IMR-90 (cell line): Measurements from ENCODE around the gene ZNF598. TPM values are rescaled to one million over a fixed set of nuclear protein-coding genes. Genes with fewer than 3 reads are reported as not detected.
A peak's percentile ranks its signal among the peaks of the same experiment; 100 is the strongest.

ENCODE experiments used
- ATAC-seq: fragments of 200-7000 bp; cut with Tn5 transposase; 2 replicates; pipeline ENCODE4 v1.9.1; 2020; ENCODE audit warnings: low read depth, mild to moderate bottlenecking, moderate library complexity
- BruUV-seq: library from RNA; stranded (reverse); fragments of 400-500 nt; replicated peaks from 2 replicates; lab custom pipeline; 2021; lab: Mats Ljungman, UMichigan
- CTCF ChIA-PET: fragments of 300-600 bp; formaldehyde crosslinking; extraction: SDS; loops from one replicate; lab custom pipeline; 2021; ENCODE audit warnings: antibody characterized with exemption; lab: Yijun Ruan, JAX
- POLR2A ChIA-PET: fragments of 300-600 bp; sonication (Branson Sonifier 250); formaldehyde crosslinking; loops from one replicate; lab custom pipeline; 2022; ENCODE audit warnings: antibody characterized with exemption; ENCODE audit not compliant: unreplicated experiment; lab: Charles Lee
- DNase-seq: peaks from one replicate; pipeline ENCODE4 v3.0.0; 2013
- H2AFZ ChIP-seq: replicated peaks from 2 replicates; pipeline ENCODE3; 2013; ENCODE audit warnings: low read length, mild to moderate bottlenecking; ENCODE audit not compliant: poor library complexity
- H2AK5ac ChIP-seq: 2 replicates; pipeline ENCODE4 v1.6.1; 2013; ENCODE audit warnings: low read depth, low read length, inconsistent platforms
- H2AK9ac ChIP-seq: replicated peaks from 2 replicates; pipeline ENCODE3; 2013; ENCODE audit warnings: mild to moderate bottlenecking, low read depth, low read length, moderate library complexity; ENCODE audit not compliant: poor library complexity
- H2BK120ac ChIP-seq: 2 replicates; pipeline ENCODE4 v1.6.1; 2013; ENCODE audit warnings: low read depth, low read length, inconsistent platforms
- H2BK15ac ChIP-seq: 3 replicates; pipeline ENCODE4 v1.6.1; 2013; ENCODE audit warnings: low read depth, low read length, inconsistent platforms
- H2BK20ac ChIP-seq: 2 replicates; pipeline ENCODE4 v1.6.1; 2013; ENCODE audit warnings: low read depth, mild to moderate bottlenecking, inconsistent platforms, low read length, moderate library complexity
- H2BK5ac ChIP-seq: 2 replicates; pipeline ENCODE4 v1.6.1; 2013; ENCODE audit warnings: mild to moderate bottlenecking, low read depth, low read length, inconsistent platforms; ENCODE audit not compliant: poor library complexity, severe bottlenecking
- H3K14ac ChIP-seq: replicated peaks from 2 replicates; pipeline ENCODE4 v1.6.1; 2013; ENCODE audit warnings: low read depth, low read length, inconsistent platforms
- H3K18ac ChIP-seq: 2 replicates; pipeline ENCODE4 v1.6.1; 2013; ENCODE audit warnings: low read depth, low read length, control low read depth
- H3K23ac ChIP-seq: 2 replicates; pipeline ENCODE4 v1.6.1; 2013; ENCODE audit warnings: low read depth, low read length, inconsistent platforms
- H3K27ac ChIP-seq: 2 replicates; pipeline ENCODE4 v1.5.1; 2013; ENCODE audit warnings: mild to moderate bottlenecking, control low read depth, low read length; ENCODE audit not compliant: insufficient read depth
- H3K27me3 ChIP-seq: 2 replicates; pipeline ENCODE4 v1.6.1; 2013; ENCODE audit warnings: low read length; ENCODE audit not compliant: control insufficient read depth, insufficient read depth
- H3K36me3 ChIP-seq: 2 replicates; pipeline ENCODE4 v1.6.1; 2013; ENCODE audit warnings: low read length, mixed read lengths; ENCODE audit not compliant: control insufficient read depth, insufficient read depth
- H3K4ac ChIP-seq: 2 replicates; pipeline ENCODE4 v1.6.1; 2013; ENCODE audit warnings: low read depth, low read length, inconsistent platforms
- H3K4me1 ChIP-seq: 2 replicates; pipeline ENCODE4 v1.6.1; 2013; ENCODE audit warnings: low read length, mixed read lengths; ENCODE audit not compliant: control insufficient read depth, insufficient read depth
- H3K4me2 ChIP-seq: 2 replicates; pipeline ENCODE4 v1.6.1; 2013; ENCODE audit warnings: low read depth, mild to moderate bottlenecking, control low read depth, low read length, moderate library complexity
- H3K4me3 ChIP-seq: 2 replicates; pipeline ENCODE4 v1.5.1; 2013; ENCODE audit warnings: low read depth, mild to moderate bottlenecking, control low read depth, low read length, moderate library complexity; ENCODE audit not compliant: insufficient read depth
- H3K56ac ChIP-seq: 2 replicates; pipeline ENCODE4 v1.6.1; 2013; ENCODE audit warnings: low read length, inconsistent platforms; ENCODE audit not compliant: insufficient read depth; ENCODE audit errors: extremely low read depth
- H3K79me1 ChIP-seq, 2 experiments: 2 replicates each; pipeline ENCODE4 v1.6.1; 2013; ENCODE audit warnings: low read length in 2 of 2, inconsistent platforms in 1 of 2, low read depth in 1 of 2
- H3K9ac ChIP-seq: 2 replicates; pipeline ENCODE4 v1.6.1; 2013; ENCODE audit warnings: low read depth, low read length, control low read depth
- H3K9me1 ChIP-seq: 2 replicates; pipeline ENCODE4 v1.6.1; 2013; ENCODE audit warnings: low read length, inconsistent platforms; ENCODE audit not compliant: insufficient read depth
- H3K9me3 ChIP-seq: 2 replicates; pipeline ENCODE4 v1.6.1; 2013; ENCODE audit warnings: low read length; ENCODE audit not compliant: control insufficient read depth, insufficient read depth
- H4K20me1 ChIP-seq: 2 replicates; pipeline ENCODE4 v1.6.1; 2013; ENCODE audit warnings: low read length, inconsistent platforms; ENCODE audit not compliant: insufficient read depth
- H4K5ac ChIP-seq: 2 replicates; pipeline ENCODE4 v1.6.1; 2013; ENCODE audit warnings: mild to moderate bottlenecking, low read depth, low read length, control low read depth
- H4K8ac ChIP-seq, 2 experiments: 2 replicates each; pipeline ENCODE4 v1.6.1; 2013; ENCODE audit warnings: low read depth in 2 of 2, low read length in 2 of 2, control low read depth in 1 of 2, inconsistent platforms in 1 of 2
- H4K91ac ChIP-seq: 2 replicates; pipeline ENCODE4 v1.6.1; 2013; ENCODE audit warnings: low read depth, low read length, inconsistent platforms; ENCODE audit not compliant: insufficient read depth
- BHLHE40 ChIP-seq: fragments of 150-350 bp; IDR thresholded peaks from 2 replicates; pipeline ENCODE4 v1.6.1; 2016; ENCODE audit warnings: mild to moderate bottlenecking, low read depth, low read length
- MXI1 ChIP-seq: IDR thresholded peaks from 2 replicates; pipeline ENCODE4 v1.6.1; 2012; ENCODE audit warnings: low read depth, mild to moderate bottlenecking, low read length, moderate library complexity, borderline replicate concordance
- NFE2L2 ChIP-seq: fragments of 150-350 bp; IDR thresholded peaks from 2 replicates; pipeline ENCODE4 v1.6.1; 2016; ENCODE audit warnings: low read depth, mild to moderate bottlenecking, low read length
- WGBS, 2 experiments: methylation state at CpG; one replicate each; pipeline versions ENCODE4 v1.1.5 to v1.1.7; 2013; ENCODE audit warnings: missing lambda C conversion rate in 2 of 2; ENCODE audit not compliant: insufficient read length in 1 of 2; ENCODE audit errors: extremely low coverage in 2 of 2; 5-methylcytosine and 5-hydroxymethylcytosine counted together
- dilution Hi-C: fragments of 300-500 bp; cut with HindIII; formaldehyde crosslinking; loops from one replicate; pipeline ENCODE4 v1.14.3; 2018; ENCODE audit warnings: low sequenced_read_pairs; ENCODE audit not compliant: unreplicated experiment
- in situ Hi-C: fragments of 300-500 bp; cut with MboI; formaldehyde crosslinking; loops from 3 replicates; pipeline ENCODE4 v1.14.3; 2019; ENCODE audit warnings: low sequenced_read_pairs, inconsistent platforms, mixed read lengths
- intact Hi-C: fragments of 100-400 bp; cut with micrococcal nuclease; formaldehyde crosslinking; loops from 2 replicates; pipeline ENCODE4 v1.10.0; 2022
- polyA plus RNA-seq, 3 experiments: library from polyadenylated mRNA; depleted of rRNA; stranded (reverse); fragments of >200 nt; gene quantifications; 2 replicates each; pipeline ENCODE4 v1.2.3, GENCODE V29; 2012; ENCODE audit warnings: low replicate concordance in 1 of 3
- total RNA-seq: library from RNA; depleted of rRNA; stranded (reverse); fragments of >200 nt; gene quantifications from 2 replicates; pipeline ENCODE4 v1.2.3, GENCODE V29; 2012

Gene ZNF598
- total and polyA plus RNA-seq, 2 of the 4 experiments (the other 2 are of a cell fraction) = 3.4 to 36.4 TPM

GRCh38 chr16:2048116-2048543, 38.5 kb upstream of the ZNF598 start:
- no peak overlapping the region for H2BK5ac ChIP-seq
- intact Hi-C loops = no loop called here
- peak overlapping the region; percentile 93 for H2AK9ac ChIP-seq
- no TSS peak for BruUV-seq
- H2BK15ac ChIP-seq = no peak overlapping the region
- peaks cover 11% of the 10 kb centered on the region for H3K4me1 ChIP-seq
- H2AK5ac ChIP-seq = peak overlapping the region; percentile 66; the same call in 1 of the 2 replicates
- H2BK120ac ChIP-seq = no peak overlapping the region
- TF ChIP-seq MXI1 (no peak), BHLHE40 (no peak), NFE2L2 (no peak)
- H2BK20ac ChIP-seq = no peak overlapping the region
- no peaks in the 10 kb centered on the region; the same call in none of the 2 replicates for H4K20me1 ChIP-seq
- peak overlapping the region; percentile 67 for H3K4me3 ChIP-seq
- peak overlapping the region; percentile 54 for H3K56ac ChIP-seq
- peak overlapping the region; percentile 34 for H3K27ac ChIP-seq
- H3K79me1 ChIP-seq = peaks cover 27 to 60% of the 10 kb centered on the region in 2 experiments
- peak overlapping the region; percentile 72 for H3K4ac ChIP-seq
- no peak overlapping the region for H4K5ac ChIP-seq
- no peak overlapping the region for H4K91ac ChIP-seq
- ChIA-PET CTCF (interaction anchor here (0.9 to 1.3 kb wide), 2 partner anchors 30 to 92 kb away, joined by 3 to 6 read pairs; no protein-coding TSS in a partner anchor), POLR2A (no interaction called here)
- H3K14ac ChIP-seq = peak overlapping the region; percentile 86
- H3K4me2 ChIP-seq = peak overlapping the region; percentile 75
- H3K9ac ChIP-seq = peak overlapping the region; percentile 79
- peak; percentile 30 for ATAC-seq
- no peaks in the 10 kb centered on the region for H3K9me3 ChIP-seq
- H4K8ac ChIP-seq = peak overlapping the region in 1 of 2 experiments; percentile 58; a peak in 1 of 4 replicates
- peaks cover 10% of the 10 kb centered on the region for H3K9me1 ChIP-seq
- dilution Hi-C loops = no loop called here
- no peaks in the 10 kb centered on the region for H3K27me3 ChIP-seq
- peaks cover 26% of the 10 kb centered on the region for H3K36me3 ChIP-seq
- in situ Hi-C loops = no loop called here
- DNase-seq = no peak
- peak overlapping the region; percentile 93 for H2AFZ ChIP-seq
- peak overlapping the region; percentile 74 for H3K23ac ChIP-seq
- no peak overlapping the region for H3K18ac ChIP-seq
- 1% methylated on average over 20 of the region's 30 CpGs; no CpG with 5 or more reads in 1 of the 2 experiments for WGBS, 2 experiments
